Activated CD8-positive, alpha-beta memory T cell treated with anti-CD3 and anti-CD28 coated beads, Interleukin-2, amount 50 U/mL, for 1 hour (primary cell): ENCODE measurements around the gene TAF15.

Source experiments
- DNase-seq: peaks from one replicate; pipeline ENCODE4 v3.0.0-alpha.2; 2020; ENCODE audit errors: extremely low read depth

The TAF15 gene

GRCh38 chr17:35788477-35789368 is 20.6 kb upstream of the TAF15 start:
- no peak for DNase-seq

DNA sequence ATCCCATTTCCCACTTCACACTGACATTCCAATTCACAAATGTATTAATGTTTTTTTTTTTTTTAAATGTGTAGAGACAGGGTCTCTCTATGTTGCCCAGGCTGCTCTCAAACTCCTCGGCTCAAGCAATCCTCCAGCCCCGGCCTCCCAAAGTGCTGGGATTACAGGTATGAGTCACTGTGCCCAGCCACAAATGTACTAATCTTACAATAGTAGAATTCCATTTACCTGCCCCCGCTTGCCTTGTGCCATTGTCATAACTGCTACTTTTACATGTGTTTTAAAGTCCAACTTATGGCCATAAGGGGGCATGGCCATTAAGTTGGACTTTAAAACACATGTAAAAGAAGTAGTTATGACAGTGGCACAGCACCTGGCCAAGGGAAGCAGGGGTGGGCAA is 18.4 kb upstream of the TAF15 start:
- DNase-seq, result no peak

DNA sequence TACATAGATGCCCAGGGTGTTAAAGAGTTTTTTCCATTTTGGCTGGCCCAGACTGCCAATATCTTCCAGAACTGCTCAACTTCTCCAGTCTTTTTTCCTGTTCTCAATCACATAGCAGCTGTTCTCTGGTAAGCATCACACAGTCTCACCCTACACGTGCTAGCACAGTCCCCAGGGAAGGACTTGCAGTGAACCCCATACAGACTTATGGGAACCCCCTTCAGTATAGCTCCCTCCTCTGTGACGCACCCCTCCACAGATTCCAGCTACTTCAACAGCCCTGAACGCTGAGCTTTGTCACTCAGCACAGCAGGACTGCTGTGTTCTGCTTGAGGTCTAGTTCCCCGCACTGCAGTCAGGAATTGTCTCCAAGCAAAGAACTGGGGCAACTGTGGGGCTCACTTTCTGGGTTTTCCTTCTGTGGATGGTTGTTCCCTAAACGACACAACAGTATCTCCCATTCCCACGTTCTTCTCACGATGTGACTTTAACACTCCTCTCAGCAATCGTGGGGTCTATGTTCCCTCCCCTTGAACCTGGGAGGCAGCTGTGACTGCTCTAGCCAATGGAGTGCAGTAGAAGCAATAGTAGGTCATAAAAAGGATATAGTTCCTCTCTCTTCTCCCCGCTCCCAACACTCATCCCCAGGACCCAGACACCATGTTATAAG is 17.5 kb upstream of the TAF15 start:
- no peak for DNase-seq

DNA sequence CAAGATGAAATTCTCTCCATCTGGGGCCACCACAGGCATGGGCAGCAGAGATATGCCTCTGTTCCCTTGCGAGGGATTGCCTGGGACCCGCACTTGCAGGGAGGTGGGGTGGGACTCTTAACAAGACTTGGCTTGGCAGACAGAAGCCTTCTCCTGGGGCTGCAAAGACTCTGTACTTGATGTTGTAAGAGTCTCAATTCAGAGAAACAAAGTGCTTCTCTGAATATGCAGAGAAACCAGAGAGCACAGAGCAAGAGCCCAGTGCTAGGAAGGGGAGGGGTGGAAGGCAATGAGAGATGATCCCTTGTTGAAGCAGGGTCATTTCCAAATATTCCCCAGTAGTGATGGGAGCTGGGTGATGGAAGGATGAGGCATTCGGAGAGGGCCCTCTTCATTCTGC is 16.0 kb upstream of the TAF15 start:
- DNase-seq, result no peak

GRCh38 chr17:35795007-35795870 is 14.0 kb upstream of the TAF15 start, which contains the start of gene MMP28:
TSS of gene MMP28 (minus strand) at chr17:35795641. CDS start at chr17:35795377, 264 bp downstream.
- no peak for DNase-seq

GRCh38 chr17:35795871-35796265 is 13.4 kb upstream of the TAF15 start:
- DNase-seq, result no peak

GRCh38 chr17:35796942-35797341 is 12.3 kb upstream of the TAF15 start:
- DNase-seq, result no peak

GRCh38 chr17:35797370-35797769 is 11.9 kb upstream of the TAF15 start:
- no peak for DNase-seq

DNA sequence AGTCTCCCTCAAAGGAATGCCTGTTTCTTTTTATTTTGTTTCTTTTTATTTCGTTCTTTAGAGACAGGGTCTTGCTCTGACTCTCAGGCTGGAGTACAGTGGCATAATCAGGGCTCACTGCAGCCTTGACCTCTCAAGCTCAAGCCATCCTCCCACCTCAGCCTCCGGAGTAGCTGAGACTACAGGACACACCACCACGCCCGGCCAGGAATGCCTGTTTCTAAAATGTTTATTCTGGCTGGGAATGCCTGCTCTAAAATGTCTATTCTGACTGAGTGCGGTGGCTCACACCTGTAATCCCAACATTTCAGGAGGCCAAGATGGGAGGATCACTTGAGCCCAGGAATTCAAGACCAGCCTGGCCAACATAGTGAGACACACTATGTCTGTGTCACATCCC is 11.4 kb upstream of the TAF15 start:
- no peak for DNase-seq

DNA sequence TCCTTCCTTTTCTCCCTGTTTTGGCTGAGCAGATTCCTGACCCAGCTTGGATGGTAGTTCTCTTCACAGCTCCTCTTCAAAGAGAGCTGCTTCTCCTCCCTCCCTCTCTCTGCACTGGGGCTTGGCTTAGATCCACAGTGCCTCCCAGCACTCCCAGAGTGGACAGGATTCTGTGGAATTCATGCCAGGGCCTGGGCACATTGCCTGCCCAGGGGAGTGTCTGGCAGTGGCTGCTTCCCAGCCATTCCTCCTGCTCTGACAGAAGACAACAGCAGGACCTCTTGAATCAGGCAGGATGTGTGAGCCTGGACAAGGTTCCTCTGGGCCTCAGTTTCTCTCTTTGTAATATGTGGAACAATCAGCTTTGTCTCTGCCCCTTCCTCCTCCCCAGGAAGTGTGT is 9.3 kb upstream of the TAF15 start:
- DNase-seq, result no peak

DNA sequence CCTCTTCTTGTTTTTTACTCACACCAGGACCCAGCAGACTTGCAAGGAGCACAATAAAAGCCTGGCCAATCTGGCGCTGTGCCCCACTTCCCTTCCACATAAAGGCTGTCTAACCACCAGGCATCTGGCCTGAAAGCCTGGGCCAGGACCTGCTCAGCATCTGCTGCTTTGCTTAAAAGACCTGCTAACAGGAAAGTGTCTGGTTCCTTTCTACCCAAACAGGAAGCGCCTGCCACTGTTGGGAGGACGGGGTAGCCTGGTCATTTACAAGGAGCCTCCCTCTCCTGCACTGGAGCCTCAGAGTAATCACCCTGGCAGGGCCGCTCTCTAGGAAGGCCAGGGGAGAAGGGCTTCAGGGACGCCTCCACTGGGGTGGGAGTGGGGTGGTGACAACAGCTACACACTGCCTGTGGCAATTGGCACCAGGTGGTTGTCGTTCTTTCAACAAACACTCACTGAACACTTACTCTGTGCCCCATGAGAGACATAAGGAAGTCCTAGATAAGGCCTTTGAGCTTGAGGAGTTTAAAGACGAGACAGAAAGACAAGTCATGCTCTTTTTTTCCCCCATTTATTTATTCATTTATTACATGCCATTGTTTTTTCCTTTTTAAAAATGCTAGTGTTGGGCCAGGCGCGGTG is 7.6 kb upstream of the TAF15 start:
- no peak for DNase-seq

GRCh38 chr17:35804658-35805192 is 4.6 kb upstream of the TAF15 start:
- DNase-seq, result no peak

DNA sequence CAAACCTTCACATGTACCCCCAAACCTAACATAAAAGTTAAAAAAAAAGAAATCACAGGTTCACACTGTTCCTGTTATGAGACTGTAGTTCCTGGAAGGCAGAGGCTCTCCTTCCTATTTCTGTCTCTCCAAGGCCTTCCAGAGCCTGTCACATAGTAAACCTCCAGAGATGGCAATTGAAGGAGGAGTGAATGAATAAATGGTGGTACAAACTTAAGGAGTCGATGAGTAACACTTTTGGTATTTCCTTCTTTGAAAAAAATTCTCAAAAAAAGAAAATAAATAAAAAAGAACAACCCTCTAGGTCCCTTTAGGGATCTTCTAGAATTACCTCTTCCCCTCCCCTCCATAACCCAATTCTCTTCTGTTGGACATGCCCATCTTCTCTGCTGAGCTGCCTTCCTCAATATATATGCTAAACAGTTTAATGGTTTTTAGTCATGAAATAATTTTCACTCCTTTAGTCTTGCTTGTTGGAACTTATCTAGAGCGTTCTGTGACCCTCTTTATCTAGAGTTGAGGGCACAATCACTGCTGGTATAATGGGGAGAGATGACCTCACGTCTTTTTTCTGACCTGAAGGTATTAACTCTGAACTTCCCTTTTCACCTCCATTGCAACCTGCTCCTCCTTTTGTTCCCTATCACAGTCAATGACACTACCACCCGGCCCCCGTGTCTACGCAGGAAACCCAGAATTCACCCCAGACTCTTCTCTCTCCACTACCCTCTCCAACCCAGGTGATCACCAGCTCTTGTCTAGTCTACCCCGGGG is 1.7 kb upstream of the TAF15 start:
- no peak for DNase-seq

DNA sequence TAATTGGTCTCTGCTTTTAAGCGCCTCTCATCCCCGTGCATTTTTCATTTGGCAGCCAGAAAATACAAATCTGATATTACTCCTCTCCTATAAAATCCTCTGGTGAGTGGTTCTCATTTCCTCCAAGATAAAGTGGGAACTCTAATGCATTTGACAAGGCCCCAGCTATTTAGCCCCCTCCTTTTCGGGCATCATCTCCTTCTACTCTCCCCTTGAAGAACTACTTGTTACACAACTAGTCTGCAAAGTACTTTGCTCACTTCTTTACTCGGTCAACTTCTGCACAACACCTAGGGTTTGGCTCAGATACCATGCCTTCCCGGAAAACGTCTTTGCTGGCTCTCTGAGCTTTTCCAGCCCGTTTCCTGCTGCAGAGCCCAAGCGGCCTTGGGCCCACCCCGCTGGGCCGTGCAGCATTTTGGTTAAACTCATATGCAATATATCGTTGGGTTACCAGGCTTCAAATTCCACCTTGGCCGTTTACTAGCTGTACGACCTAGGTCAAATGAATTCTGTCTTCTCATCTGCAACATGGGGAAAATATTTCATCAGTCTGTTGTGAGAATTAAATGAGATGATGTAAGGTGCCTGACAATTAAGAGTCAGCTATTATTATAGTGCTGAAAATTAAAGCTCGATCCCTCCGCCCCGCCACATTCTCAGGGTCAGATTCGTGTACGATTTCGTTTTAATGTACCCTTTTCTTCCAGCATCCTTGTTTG is 883 bp upstream of the TAF15 start:
- no peak for DNase-seq

GRCh38 chr17:35809855-35810461 is 674 bp downstream of the TAF15 start:
- no peak for DNase-seq

DNA sequence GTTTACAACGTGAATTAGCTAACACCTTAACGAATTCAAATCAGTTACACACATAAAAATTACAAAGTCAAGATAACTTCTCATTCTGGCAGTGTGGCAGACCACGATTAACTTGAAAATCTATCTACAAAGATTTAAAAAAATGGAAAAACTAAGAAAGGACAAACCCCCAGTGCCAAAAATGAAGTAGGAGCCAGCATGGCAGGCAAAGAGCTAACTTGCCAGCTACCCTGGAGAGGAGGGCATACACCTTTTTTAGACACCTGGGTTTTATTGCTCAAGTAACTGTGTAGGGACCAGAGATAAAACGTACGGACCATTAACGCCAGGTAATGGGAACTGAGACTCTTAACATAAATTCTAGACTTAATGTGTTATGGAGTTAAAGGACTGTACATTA is 2.5 kb downstream of the TAF15 start:
- no peak for DNase-seq

DNA sequence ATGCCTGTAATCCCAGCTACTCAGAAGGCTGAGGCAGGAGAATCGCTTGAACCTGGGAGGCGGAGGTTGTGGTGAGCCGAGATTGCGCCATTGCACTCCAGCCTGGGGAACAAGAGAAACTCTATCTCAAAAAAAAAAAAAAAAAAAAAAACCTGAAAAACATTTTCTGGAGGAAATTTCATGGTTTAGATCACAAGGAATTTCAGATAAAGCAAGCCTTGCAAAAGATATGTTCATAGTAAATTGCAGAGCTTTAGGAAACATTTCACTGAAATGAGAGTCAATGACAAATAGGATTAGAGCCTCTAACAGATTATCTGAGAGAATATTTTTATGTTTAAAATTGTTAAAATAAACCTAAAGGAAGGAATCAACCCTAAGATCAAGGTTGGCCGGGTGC is 3.2 kb downstream of the TAF15 start:
- no peak for DNase-seq

DNA sequence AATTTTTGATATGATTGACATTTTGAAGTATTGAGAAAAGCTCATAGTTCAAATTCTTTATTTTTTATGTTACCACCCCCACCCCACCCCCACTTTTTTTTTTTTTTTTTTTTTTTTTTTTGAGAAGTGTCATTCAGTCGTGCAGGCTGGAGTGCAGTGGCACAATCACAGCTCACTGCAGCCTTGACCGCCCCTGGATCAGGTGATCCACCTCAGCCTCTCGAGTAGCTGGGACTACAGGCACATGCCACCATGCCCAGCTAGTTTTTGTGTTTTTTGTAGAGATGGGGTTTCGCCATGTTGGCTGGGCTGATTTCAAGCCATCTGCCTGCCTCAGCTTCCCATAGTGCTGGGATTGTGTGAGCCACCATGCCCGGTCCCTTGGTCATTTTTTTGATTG is 7.4 kb downstream of the TAF15 start:
- DNase-seq, result no peak

GRCh38 chr17:35817196-35817595 is 7.9 kb downstream of the TAF15 start:
- DNase-seq, result no peak

DNA sequence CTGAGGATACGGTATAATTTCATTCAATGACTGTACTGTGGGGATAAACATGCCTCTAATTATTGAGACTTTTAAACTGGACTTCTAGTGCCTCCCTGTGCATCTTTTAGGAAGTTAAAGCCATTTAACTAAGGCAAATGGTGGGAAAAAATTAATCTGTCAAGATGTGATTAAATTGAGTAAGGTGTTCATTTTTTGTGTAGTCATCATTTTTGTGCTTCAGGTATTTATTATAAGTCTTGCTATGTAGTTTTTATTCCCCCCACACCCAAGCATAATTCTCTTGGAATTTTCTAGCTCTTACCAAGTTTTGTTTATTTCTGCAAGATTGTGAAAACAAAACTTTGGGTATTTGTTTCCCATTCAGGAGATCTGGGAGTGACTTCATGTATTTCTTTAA is 10.2 kb downstream of the TAF15 start:
- DNase-seq, result no peak
